Activated T-helper 1 cell treated with anti-CD3 and anti-CD28 coated beads, Interleukin-12 subunit alpha, Interleukin-12 subunit beta, Interleukin-2, Interleukin-4 antibody, amounts not matched to agents 30 ng/mL and 10 ng/mL and 1 ng/mL, durations not matched to agents 14 hours and 24 hours and 36 hours (primary cell): ENCODE results near the gene LIMS4. TPM values are rescaled to one million over a fixed set of nuclear protein-coding genes. Genes with fewer than 3 reads are reported as not detected.

ENCODE experiments used
- total RNA-seq: library from RNA; stranded (reverse); gene quantifications from 2 replicates; pipeline ENCODE4 v1.2.3, GENCODE V29; 2022

Gene LIMS4
- total RNA-seq, 1 donor from 2014 or later: not detected

Other genes with a start within 250 kb of the LIMS4 start
- gene RGPD6, start 104.4 kb upstream of the LIMS4 start, total RNA-seq: 17.4 and 21.7 TPM in 2 replicates
- 56.1 and 61.9 TPM in 2 replicates for gene BUB1, start 205.2 kb upstream of the LIMS4 start, total RNA-seq